Kidney (tissue), 14 donors: ENCODE results near the gene B4GALT6. TPM values are rescaled to one million over a fixed set of nuclear protein-coding genes. Genes with fewer than 3 reads are reported as not detected.

Experiments used
- DNase-seq, 5 donors: peaks; one replicate each; pipeline ENCODE4 v3.0.0-alpha.2; 2013 to 2020
- FAIRE-seq: peaks from 2 replicates; lab custom pipeline; 2012; peaks lifted over from hg19 to GRCh38; lab: Jason Lieb, UNC
- H3K27ac ChIP-seq, 2 donors: one replicate each; pipeline ENCODE4 v1.7.0; 2013; ENCODE audit warnings: low read depth in 2 of 2, low read length in 2 of 2, inconsistent platforms in 1 of 2
- H3K27me3 ChIP-seq: one replicate; pipeline ENCODE4 v1.7.1; 2013; ENCODE audit warnings: low read length, inconsistent platforms; ENCODE audit not compliant: control insufficient read depth, insufficient read depth
- H3K36me3 ChIP-seq, 3 donors: one replicate each; pipeline versions ENCODE4 v1.7.0 to v1.7.1; 2013; ENCODE audit warnings: low read length in 3 of 3, control low read depth in 1 of 3, inconsistent platforms in 1 of 3; ENCODE audit not compliant: insufficient read depth in 3 of 3, control insufficient read depth in 2 of 3
- H3K4me1 ChIP-seq, 3 donors: one replicate each; pipeline versions ENCODE4 v1.7.0 to v1.7.1; 2013; ENCODE audit warnings: low read length in 3 of 3, inconsistent platforms in 1 of 3, low read depth in 1 of 3; ENCODE audit not compliant: control insufficient read depth in 2 of 3, insufficient read depth in 2 of 3
- H3K4me3 ChIP-seq, 3 donors: one replicate each; pipeline versions ENCODE4 v1.7.0 to v1.8.1; 2013; ENCODE audit warnings: low read length in 3 of 3, control low read depth in 1 of 3, inconsistent platforms in 1 of 3
- H3K9ac ChIP-seq, 3 donors: one replicate each; pipeline versions ENCODE4 v1.7.0 to v1.7.1; 2013; ENCODE audit warnings: low read length in 3 of 3, control low read depth in 1 of 3, inconsistent platforms in 1 of 3
- H3K9me3 ChIP-seq, 3 donors: one replicate each; pipeline versions ENCODE4 v1.7.0 to v1.7.1; 2013; ENCODE audit warnings: low read length in 3 of 3, control low read depth in 1 of 3, inconsistent platforms in 1 of 3; ENCODE audit not compliant: control insufficient read depth in 2 of 3, insufficient read depth in 1 of 3
- intact Hi-C: fragments of 100-400 bp; cut with DNase I; formaldehyde crosslinking; loops from one replicate; pipeline ENCODE4 v1.11.1; 2022
- polyA plus RNA-seq: library from polyadenylated mRNA; stranded (reverse); fragments of 350-450 nt; fragmentation: Illumina TruSeq; extraction: RNeasy Lipid Tissue Mini Kit (QIAGEN cat#74804); gene quantifications from one replicate; pipeline ENCODE4 v1.2.3, GENCODE V29; 2014; ENCODE audit warnings: low read depth, low replicate concordance; ENCODE audit not compliant: insufficient read depth
- total RNA-seq: library from RNA; stranded (reverse); fragmentation: NEBNext Ultra II Directional; extraction: Animal tissue kit (Norgen Biotek cat#: 25700); gene quantifications from one replicate; pipeline ENCODE4 v1.2.1, GENCODE V29; 2021
- TF ChIP-seq, protein P1 (sequence below): IDR thresholded peaks from 3 replicates; pipeline ENCODE4 v1.5.1; 2012; ENCODE audit warnings: mild to moderate bottlenecking, moderate library complexity, borderline replicate concordance; ENCODE audit not compliant: insufficient read depth; ENCODE audit errors: extremely low read depth
- donor health status: control.
- donor health status: control.
- donor health status: control.
- donor health status: control.
- donor health status: control.
- donor health status: DM: yes; HTN: yes; CAD: no.
- donor health status: Normal renal cell carcinoma (clear cell type).

The B4GALT6 gene
- total and polyA plus RNA-seq, 2 donors from 2014 or later: 2.1 to 4.2 TPM

DNA sequence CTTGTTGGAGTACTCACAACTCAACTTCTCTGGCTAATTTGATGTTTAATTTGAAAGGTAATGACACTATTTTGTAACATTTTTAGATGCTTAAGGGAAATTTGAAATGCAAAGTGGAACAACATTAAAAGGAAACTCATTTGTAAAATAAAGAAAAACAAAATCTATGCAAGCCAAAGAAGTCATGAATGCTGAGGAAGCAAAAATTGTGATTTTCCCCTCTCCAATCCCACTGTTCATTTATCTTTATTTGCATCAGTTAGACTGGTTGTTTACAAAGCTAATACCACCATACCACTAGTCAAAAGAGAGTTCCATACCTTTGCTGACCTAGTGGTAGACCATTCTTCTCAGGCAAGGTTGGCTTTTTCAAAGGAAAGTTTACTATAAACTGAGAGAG, 2.2 kb upstream of the B4GALT6 start:
- H3K9ac ChIP-seq: no peak overlapping the region
- no peak overlapping the region for H3K4me3 ChIP-seq
- no peak for FAIRE-seq
- no peak for DNase-seq
- no peak overlapping the region for H3K27ac ChIP-seq
- H3K27me3 ChIP-seq: no peaks in the 10 kb centered on the region
- TF ChIP-seq, protein P1, sequence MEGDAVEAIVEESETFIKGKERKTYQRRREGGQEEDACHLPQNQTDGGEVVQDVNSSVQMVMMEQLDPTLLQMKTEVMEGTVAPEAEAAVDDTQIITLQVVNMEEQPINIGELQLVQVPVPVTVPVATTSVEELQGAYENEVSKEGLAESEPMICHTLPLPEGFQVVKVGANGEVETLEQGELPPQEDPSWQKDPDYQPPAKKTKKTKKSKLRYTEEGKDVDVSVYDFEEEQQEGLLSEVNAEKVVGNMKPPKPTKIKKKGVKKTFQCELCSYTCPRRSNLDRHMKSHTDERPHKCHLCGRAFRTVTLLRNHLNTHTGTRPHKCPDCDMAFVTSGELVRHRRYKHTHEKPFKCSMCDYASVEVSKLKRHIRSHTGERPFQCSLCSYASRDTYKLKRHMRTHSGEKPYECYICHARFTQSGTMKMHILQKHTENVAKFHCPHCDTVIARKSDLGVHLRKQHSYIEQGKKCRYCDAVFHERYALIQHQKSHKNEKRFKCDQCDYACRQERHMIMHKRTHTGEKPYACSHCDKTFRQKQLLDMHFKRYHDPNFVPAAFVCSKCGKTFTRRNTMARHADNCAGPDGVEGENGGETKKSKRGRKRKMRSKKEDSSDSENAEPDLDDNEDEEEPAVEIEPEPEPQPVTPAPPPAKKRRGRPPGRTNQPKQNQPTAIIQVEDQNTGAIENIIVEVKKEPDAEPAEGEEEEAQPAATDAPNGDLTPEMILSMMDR: no peak
- intact Hi-C loops: no loop called here
- peaks cover 0 to 3% (median 0%) of the 10 kb centered on the region in 3 donors for H3K4me1 ChIP-seq
- no peaks in the 10 kb centered on the region for H3K9me3 ChIP-seq
- H3K36me3 ChIP-seq: no peaks in the 10 kb centered on the region

DNA sequence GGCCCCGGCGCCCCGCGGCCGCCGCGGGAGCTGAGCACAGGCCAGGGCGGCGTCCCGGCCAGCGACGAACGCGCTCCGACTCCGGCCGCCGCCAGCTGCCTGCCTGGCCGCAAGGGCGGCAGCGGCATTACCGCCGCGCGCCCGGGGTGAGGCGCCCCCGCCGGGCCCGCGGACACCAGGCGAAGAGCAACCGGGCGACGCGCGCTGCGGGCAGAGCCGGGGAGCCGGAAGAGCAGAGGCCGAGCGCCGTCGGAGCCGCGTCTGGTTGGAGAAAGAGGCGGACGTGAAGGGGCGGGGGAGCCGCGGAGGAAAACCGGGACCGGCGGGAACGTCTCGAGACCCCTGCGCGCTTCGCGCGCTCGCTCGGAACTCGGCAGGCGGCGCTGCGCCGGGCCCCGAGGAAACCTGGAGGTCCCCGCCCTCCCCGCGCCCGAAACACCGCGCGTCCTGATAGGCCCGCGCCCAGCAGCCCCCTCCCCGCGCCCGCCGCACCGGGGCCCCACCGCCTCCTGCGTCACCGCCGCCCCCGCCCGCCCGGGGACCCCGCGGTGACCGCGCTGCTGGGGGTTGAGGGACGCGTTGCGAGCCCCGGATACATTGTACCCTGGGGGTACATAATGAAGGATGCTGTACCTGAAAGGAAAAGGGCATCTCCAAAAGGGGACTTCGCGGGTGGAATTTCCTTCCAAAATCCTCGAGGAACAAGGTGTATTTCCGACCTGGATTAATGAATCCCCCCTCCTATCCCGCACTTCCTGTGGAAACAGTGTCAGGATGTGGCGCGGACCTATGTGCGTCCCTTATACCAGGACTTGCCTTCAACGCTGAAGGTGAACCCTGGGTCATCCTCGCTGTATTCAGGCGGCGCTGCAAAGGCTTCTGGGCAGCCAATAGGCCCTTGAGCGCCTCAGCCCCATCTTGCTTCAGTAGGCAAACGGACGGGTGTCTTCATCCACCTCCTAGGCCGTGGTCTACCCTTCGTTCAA, 1.0 kb upstream of the B4GALT6 start:
- FAIRE-seq: no peak
- H3K4me1 ChIP-seq: peaks cover 0 to 3% (median 0%) of the 10 kb centered on the region in 3 donors
- intact Hi-C loops: no loop called here
- H3K9ac ChIP-seq: peak overlapping the region in 2 of 3 donors; percentile 44 to 48
- H3K27me3 ChIP-seq: no peaks in the 10 kb centered on the region
- H3K9me3 ChIP-seq: no peaks in the 10 kb centered on the region
- peak; percentile 85 to 92 (median 89) for DNase-seq
- peak overlapping the region; percentile 36 to 47 for H3K27ac ChIP-seq
- peak overlapping the region; percentile 74 to 85 (median 75) for H3K4me3 ChIP-seq
- H3K36me3 ChIP-seq: no peaks in the 10 kb centered on the region
- TF ChIP-seq, protein P1: peak; percentile 0

DNA sequence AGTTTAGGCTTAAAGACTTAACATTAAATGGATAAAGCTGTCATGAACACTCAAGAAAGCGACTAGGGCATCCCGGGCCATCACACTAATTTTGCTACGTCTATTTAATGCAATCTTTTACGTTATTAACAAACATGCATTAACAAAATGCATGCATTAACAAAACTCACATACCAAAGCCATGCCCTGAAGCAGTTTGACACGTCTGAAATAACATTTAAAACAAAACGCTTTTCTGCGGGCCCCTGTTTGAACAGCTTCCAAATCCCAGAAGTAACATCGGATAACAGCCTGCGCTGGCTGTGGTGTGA, 458 bp downstream of the B4GALT6 start:
- no peak overlapping the region for H3K27ac ChIP-seq
- no peaks in the 10 kb centered on the region for H3K36me3 ChIP-seq
- H3K4me3 ChIP-seq: peak overlapping the region; percentile 46 to 74 (median 68)
- FAIRE-seq (no peak), DNase-seq (no peak)
- TF ChIP-seq, protein P1: no peak
- intact Hi-C loops: no loop called here
- H3K9ac ChIP-seq: peak overlapping the region in 2 of 3 donors; percentile 50 to 51
- no peaks in the 10 kb centered on the region for H3K9me3 ChIP-seq
- no peaks in the 10 kb centered on the region for H3K27me3 ChIP-seq
- H3K4me1 ChIP-seq: peaks cover 0 to 3% (median 0%) of the 10 kb centered on the region in 3 donors
